Measurements from ENCODE around the gene COPRS. TPM values are rescaled to one million over a fixed set of nuclear protein-coding genes. Genes with fewer than 3 reads are reported as not detected.
A peak's percentile ranks its signal among the peaks of the same experiment; 100 is the strongest.

Gene COPRS
- total and polyA plus RNA-seq, 2 donors from 2014 or later: 34.3 to 124 TPM

GRCh38 chr17:31843070-31843745 is 15.8 kb downstream of the COPRS start:
- peak overlapping the region in 1 of 3 donors; percentile 47 for H3K4me3 ChIP-seq (ENCODE audit: low read length in 3 of 3)
- peak in 4 of 5 donors; percentile 17 to 78 (median 51) for DNase-seq
- H3K27me3 ChIP-seq (ENCODE audit: control insufficient read depth, insufficient read depth, low read length): no peaks in the 10 kb centered on the region
- no peak for FAIRE-seq
- no peaks in the 10 kb centered on the region for H3K9me3 ChIP-seq (ENCODE audit: control insufficient read depth in 2 of 3, insufficient read depth in 1 of 3, low read length in 3 of 3)
- H3K27ac ChIP-seq (ENCODE audit: low read depth in 2 of 2, low read length in 2 of 2): peak overlapping the region; percentile 1 to 38
- H3K9ac ChIP-seq (ENCODE audit: low read length in 3 of 3): peak overlapping the region in 1 of 3 donors; percentile 59
- intact Hi-C loops (cut with DNase I): loop anchor here (10.0 kb wide), 1 partner anchor 408 kb away; no protein-coding TSS in a partner anchor
- H3K4me1 ChIP-seq (ENCODE audit: control insufficient read depth in 2 of 3, insufficient read depth in 2 of 3, low read depth in 1 of 3, low read length in 3 of 3): peaks cover 0 to 14% (median 11%) of the 10 kb centered on the region in 3 donors
- no peaks in the 10 kb centered on the region for H3K36me3 ChIP-seq (ENCODE audit: control insufficient read depth in 2 of 3, insufficient read depth in 3 of 3, low read length in 3 of 3)
- TF ChIP-seq CTCF (IDR thresholded peaks at IDR 0.05; ENCODE audit: borderline replicate concordance, extremely low read depth, insufficient read depth): no peak

GRCh38 chr17:31842195-31843069 is 16.6 kb downstream of the COPRS start:
- Histone ChIP-seq H3K4me3 (ENCODE audit: low read length in 3 of 3) (peak overlapping the region in 2 of 3 donors; percentile 47 to 57), H3K4me1 (ENCODE audit: control insufficient read depth in 2 of 3, insufficient read depth in 2 of 3, low read depth in 1 of 3, low read length in 3 of 3) (peaks cover 0 to 14% (median 11%) of the 10 kb centered on the region in 3 donors), H3K27ac (ENCODE audit: low read depth in 2 of 2, low read length in 2 of 2) (no peak overlapping the region), H3K9me3 (ENCODE audit: control insufficient read depth in 2 of 3, insufficient read depth in 1 of 3, low read length in 3 of 3) (no peaks in the 10 kb centered on the region), H3K9ac (ENCODE audit: low read length in 3 of 3) (peak overlapping the region in 2 of 3 donors; percentile 6 to 59), H3K27me3 (ENCODE audit: control insufficient read depth, insufficient read depth, low read length) (no peaks in the 10 kb centered on the region), H3K36me3 (ENCODE audit: control insufficient read depth in 2 of 3, insufficient read depth in 3 of 3, low read length in 3 of 3) (no peaks in the 10 kb centered on the region)
- intact Hi-C loops (cut with DNase I): loop anchor here (10.0 kb wide), 1 partner anchor 408 kb away; no protein-coding TSS in a partner anchor
- DNase-seq (peak; percentile 76 to 93 (median 88)), FAIRE-seq (no peak)
- peak; percentile 91 for TF ChIP-seq CTCF (IDR thresholded peaks at IDR 0.05; ENCODE audit: borderline replicate concordance, extremely low read depth, insufficient read depth)

- intact Hi-C loops (cut with DNase I): loop anchor here (10.0 kb wide), 1 partner anchor 407 kb away; no protein-coding TSS in a partner anchor
- no peak overlapping the region for H3K9ac ChIP-seq (ENCODE audit: low read length in 3 of 3)
Measured at GRCh38 chr17:31841850-31842194, 17.2 kb downstream of the COPRS start.

More at GRCh38 chr17:31841850-31842194, 17.2 kb downstream of the COPRS start:
- H3K4me3 ChIP-seq (ENCODE audit: low read length in 3 of 3): peak overlapping the region in 1 of 3 donors; percentile 47
- H3K9me3 ChIP-seq (ENCODE audit: control insufficient read depth in 2 of 3, insufficient read depth in 1 of 3, low read length in 3 of 3): no peaks in the 10 kb centered on the region
- H3K27ac ChIP-seq (ENCODE audit: low read depth in 2 of 2, low read length in 2 of 2): no peak overlapping the region
- TF ChIP-seq CTCF (IDR thresholded peaks at IDR 0.05; ENCODE audit: borderline replicate concordance, extremely low read depth, insufficient read depth): no peak
- no peaks in the 10 kb centered on the region for H3K27me3 ChIP-seq (ENCODE audit: control insufficient read depth, insufficient read depth, low read length)
- FAIRE-seq (no peak), DNase-seq (no peak)
- no peaks in the 10 kb centered on the region for H3K36me3 ChIP-seq (ENCODE audit: control insufficient read depth in 2 of 3, insufficient read depth in 3 of 3, low read length in 3 of 3)
- peaks cover 0 to 14% (median 11%) of the 10 kb centered on the region in 3 donors for H3K4me1 ChIP-seq (ENCODE audit: control insufficient read depth in 2 of 3, insufficient read depth in 2 of 3, low read depth in 1 of 3, low read length in 3 of 3)
